ENCODE data around the gene CHAD. TPM values are rescaled to one million over a fixed set of nuclear protein-coding genes. Genes with fewer than 3 reads are reported as not detected.

The CHAD gene
- total RNA-seq, 1 donor from 2014 or later, result not detected

GRCh38 chr17:50440172-50440837 lies 28.4 kb downstream of the CHAD start:
- Mint-ChIP-seq H3K9me3 (ENCODE audit: unreplicated experiment) (no peaks in the 10 kb centered on the region), H3K4me1 (ENCODE audit: low read depth, unreplicated experiment) (no peaks in the 10 kb centered on the region), H3K4me3 (ENCODE audit: unreplicated experiment) (no peak overlapping the region), H3K36me3 (ENCODE audit: unreplicated experiment) (no peaks in the 10 kb centered on the region), H3K27ac (ENCODE audit: unreplicated experiment) (no peak overlapping the region), H3K27me3 (ENCODE audit: unreplicated experiment) (no peaks in the 10 kb centered on the region)
- no peak for DNase-seq
- TF ChIP-seq CTCF (IDR thresholded peaks at IDR 0.05; ENCODE audit: partially characterized antibody, unreplicated experiment), result no peak

GRCh38 chr17:50439008-50439407 lies 29.7 kb downstream of the CHAD start:
- DNase-seq, result no peak
- Mint-ChIP-seq H3K4me3 (ENCODE audit: unreplicated experiment) (no peak overlapping the region), H3K4me1 (ENCODE audit: low read depth, unreplicated experiment) (no peaks in the 10 kb centered on the region), H3K36me3 (ENCODE audit: unreplicated experiment) (no peaks in the 10 kb centered on the region), H3K27ac (ENCODE audit: unreplicated experiment) (no peak overlapping the region), H3K27me3 (ENCODE audit: unreplicated experiment) (no peaks in the 10 kb centered on the region), H3K9me3 (ENCODE audit: unreplicated experiment) (no peaks in the 10 kb centered on the region)
- no peak for TF ChIP-seq CTCF (IDR thresholded peaks at IDR 0.05; ENCODE audit: partially characterized antibody, unreplicated experiment)

GRCh38 chr17:50437409-50437808 lies 31.3 kb downstream of the CHAD start:
- H3K4me3 Mint-ChIP-seq (ENCODE audit: unreplicated experiment), result no peak overlapping the region
- H3K4me1 Mint-ChIP-seq (ENCODE audit: low read depth, unreplicated experiment), result no peaks in the 10 kb centered on the region
- peaks cover 2% of the 10 kb centered on the region for H3K27me3 Mint-ChIP-seq (ENCODE audit: unreplicated experiment)
- no peak overlapping the region for H3K27ac Mint-ChIP-seq (ENCODE audit: unreplicated experiment)
- H3K36me3 Mint-ChIP-seq (ENCODE audit: unreplicated experiment), result no peaks in the 10 kb centered on the region
- no peak for TF ChIP-seq CTCF (IDR thresholded peaks at IDR 0.05; ENCODE audit: partially characterized antibody, unreplicated experiment)
- H3K9me3 Mint-ChIP-seq (ENCODE audit: unreplicated experiment), result no peaks in the 10 kb centered on the region
- DNase-seq, result no peak

GRCh38 chr17:50432125-50432762 lies 36.4 kb downstream of the CHAD start:
- Mint-ChIP-seq H3K4me1 (ENCODE audit: low read depth, unreplicated experiment) (peaks cover 4% of the 10 kb centered on the region), H3K27me3 (ENCODE audit: unreplicated experiment) (peaks cover 6% of the 10 kb centered on the region), H3K36me3 (ENCODE audit: unreplicated experiment) (no peaks in the 10 kb centered on the region), H3K27ac (ENCODE audit: unreplicated experiment) (no peak overlapping the region), H3K9me3 (ENCODE audit: unreplicated experiment) (no peaks in the 10 kb centered on the region), H3K4me3 (ENCODE audit: unreplicated experiment) (no peak overlapping the region)
- no peak for TF ChIP-seq CTCF (IDR thresholded peaks at IDR 0.05; ENCODE audit: partially characterized antibody, unreplicated experiment)
- no peak for DNase-seq

Measured in glutamatergic neuron (in vitro differentiated cells).